WERI-Rb-1 (cell line): ENCODE measurements around the gene COG4.

Experiments used
- DNase-seq: peaks from one replicate; pipeline ENCODE4 v3.0.0-alpha.2; 2020
- H3K27ac ChIP-seq: fragments of 250-450 bp; sonication (Bioruptor Pico); 2 replicates; pipeline ENCODE4 v1.5.1; 2020; ENCODE audit warnings: mild to moderate bottlenecking, moderate library complexity
- H3K27me3 ChIP-seq: fragments of 250-450 bp; sonication (Bioruptor Pico); 2 replicates; pipeline ENCODE4 v1.5.1; 2021; ENCODE audit warnings: mild to moderate bottlenecking, low read depth, moderate library complexity; ENCODE audit not compliant: insufficient read depth, severe bottlenecking
- H3K36me3 ChIP-seq: fragments of 250-450 bp; sonication (Bioruptor Pico); 2 replicates; pipeline ENCODE4 v1.5.1; 2020; ENCODE audit warnings: mild to moderate bottlenecking, moderate library complexity
- H3K4me3 ChIP-seq: 2 replicates; pipeline ENCODE4 v1.5.1; 2011; ENCODE audit warnings: low read depth, mild to moderate bottlenecking, control low read depth, low read length
- H3K9me3 ChIP-seq: fragments of 250-450 bp; sonication (Bioruptor Pico); 2 replicates; pipeline ENCODE4 v1.5.1; 2021; ENCODE audit warnings: mild to moderate bottlenecking, moderate library complexity; ENCODE audit not compliant: severe bottlenecking
- CTCF ChIP-seq: IDR thresholded peaks from 2 replicates; pipeline ENCODE4 v1.5.1; 2011; ENCODE audit warnings: low read depth, mild to moderate bottlenecking, control low read depth, inconsistent platforms, low read length

COG4 gene

GRCh38 chr16:70438585-70438968, 84.8 kb downstream of the COG4 start:
- Histone ChIP-seq H3K4me3 (peak overlapping the region; percentile 60), H3K27me3 (no peaks in the 10 kb centered on the region), H3K36me3 (peaks cover 24% of the 10 kb centered on the region), H3K9me3 (no peaks in the 10 kb centered on the region), H3K27ac (peak overlapping the region; percentile 92)
- DNase-seq: peak; percentile 36
- TF ChIP-seq CTCF: no peak

DNA sequence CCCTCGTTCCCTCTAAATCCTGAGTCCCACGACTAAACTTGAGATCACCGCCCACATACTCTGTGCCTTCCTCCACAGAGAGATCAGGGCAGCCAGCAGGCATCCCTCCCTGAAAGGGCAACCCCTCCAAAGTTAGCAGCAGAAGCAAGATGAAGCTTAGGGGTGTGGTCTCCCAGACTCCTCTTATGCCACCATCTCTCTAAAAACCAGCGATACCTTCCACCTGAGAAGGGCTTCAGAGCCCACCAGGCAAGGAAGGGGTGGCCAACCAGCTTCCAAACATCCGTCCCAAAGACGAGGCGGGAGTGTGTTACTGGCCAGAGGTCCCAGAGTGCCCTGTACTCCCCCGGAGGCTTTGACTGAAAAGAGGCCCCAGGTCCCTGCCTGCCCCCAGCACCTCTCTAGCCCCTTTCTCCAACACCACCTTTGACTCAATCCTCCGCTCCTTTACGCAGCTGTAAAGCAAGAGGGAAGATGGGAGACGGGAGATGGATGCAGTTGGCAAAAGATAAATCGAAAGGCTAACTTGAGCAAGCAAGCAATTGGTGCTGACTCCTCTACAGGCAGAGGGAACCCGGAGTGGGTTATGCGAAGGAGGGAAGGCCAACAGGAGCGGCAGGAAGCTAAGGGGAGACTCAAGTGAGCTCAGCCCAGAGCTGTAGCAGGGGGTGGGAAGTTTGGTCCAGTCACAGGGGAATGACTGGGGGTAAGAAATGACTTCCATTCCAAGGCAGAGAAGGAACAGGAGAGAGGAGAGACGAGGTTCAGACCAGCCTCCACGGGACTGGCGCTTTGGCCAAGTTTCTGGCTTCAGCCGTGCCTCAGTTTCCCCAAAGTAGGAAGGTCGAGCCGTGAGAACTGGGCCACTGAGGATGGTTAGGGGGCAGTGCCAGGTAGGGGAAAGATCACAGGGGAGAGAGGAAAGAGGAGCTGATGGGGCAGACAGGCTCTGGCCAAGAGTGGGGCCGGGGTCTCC, 85.5 kb downstream of the COG4 start:
- Histone ChIP-seq H3K27me3 (no peaks in the 10 kb centered on the region), H3K4me3 (peak overlapping the region; percentile 60), H3K36me3 (peaks cover 26% of the 10 kb centered on the region), H3K27ac (peak overlapping the region; percentile 92), H3K9me3 (no peaks in the 10 kb centered on the region)
- peak; percentile 33 for DNase-seq
- no peak for TF ChIP-seq CTCF

DNA sequence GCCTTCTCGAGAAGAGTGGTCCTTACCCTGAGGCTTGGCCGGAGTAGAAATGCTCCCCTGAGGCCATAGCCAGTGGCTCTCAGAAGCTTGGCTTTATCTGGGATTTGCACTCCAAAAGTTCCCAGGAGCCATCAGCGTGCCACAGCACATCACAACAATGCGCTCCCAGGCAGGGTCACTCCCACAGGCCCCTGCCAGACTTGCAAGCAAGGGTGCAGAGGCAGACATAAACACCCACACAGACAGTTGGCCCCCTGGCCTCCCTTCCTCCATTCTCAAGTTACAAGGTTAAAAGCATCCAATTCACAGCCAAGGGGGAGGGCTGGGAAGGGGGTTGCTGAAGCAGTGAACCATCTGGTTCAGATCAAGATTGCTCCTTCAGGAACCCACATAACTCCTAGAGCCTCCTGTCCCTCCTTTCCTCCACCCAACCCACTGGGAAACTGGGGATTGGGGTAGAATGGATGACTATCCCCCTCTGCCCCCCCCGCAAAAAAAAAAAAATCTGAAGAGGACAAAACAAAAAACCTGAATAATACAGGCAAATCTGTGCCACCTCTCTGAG, 86.3 kb downstream of the COG4 start:
- peak overlapping the region; percentile 92 for H3K27ac ChIP-seq
- DNase-seq: peak; percentile 94
- H3K4me3 ChIP-seq: peak overlapping the region; percentile 60
- no peaks in the 10 kb centered on the region for H3K9me3 ChIP-seq
- no peak for TF ChIP-seq CTCF
- H3K27me3 ChIP-seq: no peaks in the 10 kb centered on the region
- peaks cover 26% of the 10 kb centered on the region for H3K36me3 ChIP-seq

GRCh38 chr16:70434484-70435260, 88.7 kb downstream of the COG4 start:
- Histone ChIP-seq H3K4me3 (no peak overlapping the region), H3K27me3 (no peaks in the 10 kb centered on the region), H3K9me3 (no peaks in the 10 kb centered on the region), H3K36me3 (peaks cover 33% of the 10 kb centered on the region), H3K27ac (peak overlapping the region; percentile 92)
- no peak for DNase-seq
- no peak for TF ChIP-seq CTCF

GRCh38 chr16:70433458-70434103, 89.8 kb downstream of the COG4 start:
- no peaks in the 10 kb centered on the region for H3K9me3 ChIP-seq
- H3K27ac ChIP-seq: peak overlapping the region; percentile 73
- DNase-seq: no peak
- no peaks in the 10 kb centered on the region for H3K27me3 ChIP-seq
- H3K36me3 ChIP-seq: peaks cover 34% of the 10 kb centered on the region
- no peak overlapping the region; the same call in 1 of the 2 replicates for H3K4me3 ChIP-seq
- TF ChIP-seq CTCF: no peak
